HG02610 (cell line): ENCODE measurements around the gene SLC22A17.
A peak's percentile ranks its signal among the peaks of the same experiment; 100 is the strongest.

ENCODE experiments used
- ATAC-seq: cut with Tn5 transposase; IDR thresholded peaks from one replicate; pipeline ENCODE4 v1.9.1; 2021; ENCODE audit warnings: mild to moderate bottlenecking, moderate library complexity; ENCODE audit not compliant: unreplicated experiment

SLC22A17 gene

GRCh38 chr14:23308721-23309445 lies 43.8 kb downstream of the SLC22A17 start:
- ATAC-seq = no peak

- ATAC-seq = no peak
Measured at GRCh38 chr14:23307687-23308644, 44.7 kb downstream of the SLC22A17 start.

GRCh38 chr14:23307146-23307530 lies 45.5 kb downstream of the SLC22A17 start:
- no peak for ATAC-seq

- ATAC-seq = no peak
Measured at GRCh38 chr14:23306412-23307145, 46.1 kb downstream of the SLC22A17 start, which contains the start of gene BCL2L2. TSS of gene BCL2L2 (plus strand) at chr14:23306833. CDS start at chr14:23307768, 935 bp downstream.

- peak; percentile 32 for ATAC-seq
Measured at GRCh38 chr14:23302290-23303225, 50.1 kb downstream of the SLC22A17 start, which contains the start of gene PPP1R3E. TSS of gene PPP1R3E (minus strand) at chr14:23302859. CDS start at chr14:23302576, 283 bp downstream.

- ATAC-seq = peak; percentile 10
Measured at GRCh38 chr14:23301969-23302289, 50.8 kb downstream of the SLC22A17 start.

- peak; percentile 82 for ATAC-seq
Measured at GRCh38 chr14:23301288-23301968, 51.3 kb downstream of the SLC22A17 start.

- no peak for ATAC-seq
Measured at GRCh38 chr14:23300687-23301223, 51.9 kb downstream of the SLC22A17 start.

GRCh38 chr14:23299986-23300686 lies 52.6 kb downstream of the SLC22A17 start:
- no peak for ATAC-seq

GRCh38 chr14:23299211-23299957 lies 53.3 kb downstream of the SLC22A17 start:
- ATAC-seq = no peak

- ATAC-seq = no peak
Measured at GRCh38 chr14:23297611-23298277, 54.9 kb downstream of the SLC22A17 start.

- ATAC-seq = no peak
Measured at GRCh38 chr14:23297096-23297495, 55.6 kb downstream of the SLC22A17 start.
